Prostate gland (tissue), 2 donors: ENCODE results near the gene ASB3. TPM values are rescaled to one million over a fixed set of nuclear protein-coding genes. Genes with fewer than 3 reads are reported as not detected.

Experiments
- DNase-seq: peaks from one replicate; pipeline ENCODE4 v3.0.0-alpha.2; 2019; ENCODE audit warnings: low spot score
- H3K27ac ChIP-seq, 2 donors: fragments of 200-600 bp; sonication (generic); 2 replicates each; pipeline ENCODE4 v1.5.1; 2017 to 2019
- H3K27me3 ChIP-seq: fragments of 200-600 bp; sonication (generic); replicated peaks from 2 replicates; pipeline ENCODE4 v1.5.1; 2019; ENCODE audit not compliant: insufficient read depth
- H3K36me3 ChIP-seq, 2 donors: fragments of 200-600 bp; sonication (generic); 1 replicate in 1 of 2; 2 replicates in 1 of 2; pipeline versions ENCODE4 v1.5.1 to v1.8.1; 2017 to 2019
- H3K4me1 ChIP-seq: fragments of 200-600 bp; sonication (generic); replicated peaks from 2 replicates; pipeline ENCODE4 v1.5.1; 2019
- H3K4me3 ChIP-seq, 2 donors: fragments of 200-600 bp; sonication (generic); 2 replicates each; pipeline ENCODE4 v1.5.1; 2017 to 2019
- H3K9me3 ChIP-seq: fragments of 200-600 bp; sonication (generic); 2 replicates; pipeline ENCODE4 v1.5.1; 2017
- CTCF ChIP-seq, 4 experiments: fragments of 200-600 bp in 2 of 4; fragments of 450-650 bp in 2 of 4; sonication (generic) in 2 of 4; IDR thresholded peaks; 1 replicate in 3 of 4; 2 replicates in 1 of 4; pipeline ENCODE4 v1.5.1; 2016 to 2019; ENCODE audit warnings: antibody characterized with exemption in 4 of 4, mild to moderate bottlenecking in 2 of 4, moderate library complexity in 2 of 4
- POLR2A ChIP-seq: fragments of 450-650 bp; IDR thresholded peaks from one replicate; pipeline ENCODE4 v1.6.1; 2016; ENCODE audit warnings: antibody characterized with exemption, mild to moderate bottlenecking
- POLR2AphosphoS5 ChIP-seq: sonication (generic); formaldehyde crosslinking; IDR thresholded peaks from one replicate; pipeline ENCODE4 v1.6.1; 2017; ENCODE audit warnings: antibody characterized with exemption
- WGBS: methylation state at CpG from one replicate; pipeline ENCODE4 v1.1.5; 2018; 5-methylcytosine and 5-hydroxymethylcytosine counted together
- intact Hi-C: fragments of 100-400 bp; cut with DNase I; formaldehyde crosslinking; loops from one replicate; pipeline ENCODE4 v1.14.2; 2022
- total RNA-seq, 2 donors: library from RNA; depleted of rRNA; stranded (reverse); fragments of >200 nt; gene quantifications; one replicate each; pipeline ENCODE4 v1.1.0, GENCODE V29; 2016

ASB3 gene
- total RNA-seq, 2 donors from 2014 or later = 14.3 to 23.6 TPM

GRCh38 chr2:53737091-53737490 lies 49.7 kb downstream of the ASB3 start:
- no peak overlapping the region for H3K4me3 ChIP-seq
- H3K9me3 ChIP-seq = no peaks in the 10 kb centered on the region
- DNase-seq = no peak
- TF ChIP-seq POLR2A = no peak
- no peak for TF ChIP-seq POLR2AphosphoS5
- no peak for TF ChIP-seq CTCF (IDR thresholded peaks at IDR 0.05)
- WGBS = 98% methylated on average over 5 of the region's 5 CpGs
- H3K4me1 ChIP-seq = no peaks in the 10 kb centered on the region
- H3K27me3 ChIP-seq = no peaks in the 10 kb centered on the region
- intact Hi-C loops = no loop called here
- H3K27ac ChIP-seq = no peak overlapping the region
- no peaks in the 10 kb centered on the region for H3K36me3 ChIP-seq

- WGBS = 73% methylated on average over 1 of the region's 1 CpG
- Histone ChIP-seq H3K4me3 (no peak overlapping the region), H3K27me3 (no peaks in the 10 kb centered on the region), H3K4me1 (no peaks in the 10 kb centered on the region), H3K27ac (no peak overlapping the region), H3K36me3 (no peaks in the 10 kb centered on the region), H3K9me3 (no peaks in the 10 kb centered on the region)
- TF ChIP-seq POLR2AphosphoS5 (no peak), POLR2A (no peak), CTCF (IDR thresholded peaks at IDR 0.05) (no peak)
- DNase-seq = no peak
- intact Hi-C loops = no loop called here
These were observed 57.5 kb downstream of the ASB3 start for GRCh38 chr2:53729143-53729762.

- TF ChIP-seq POLR2A (no peak), CTCF (IDR thresholded peaks at IDR 0.05) (no peak), POLR2AphosphoS5 (no peak)
These were observed 58.8 kb downstream of the ASB3 start for GRCh38 chr2:53727921-53728320.

DNA sequence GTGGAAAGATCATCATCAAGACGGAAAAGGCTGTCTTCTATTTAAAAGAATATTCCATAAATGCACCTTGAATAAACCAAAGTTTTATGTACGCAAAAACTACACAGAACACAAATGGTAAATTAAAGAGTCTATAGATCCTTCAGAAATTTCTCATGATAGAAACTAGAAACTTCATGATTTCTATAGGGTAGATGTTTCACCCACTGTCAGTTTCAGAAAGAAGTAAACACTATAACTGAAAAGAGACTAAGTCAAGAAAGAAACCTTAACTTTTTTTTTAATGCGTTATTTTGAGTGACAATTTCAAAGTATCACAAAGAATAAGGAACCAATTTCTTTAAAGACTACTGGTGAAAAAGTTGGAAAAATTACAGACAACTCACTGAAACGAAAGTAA lies 61.1 kb downstream of the ASB3 start:
- 90% methylated on average over 4 of the region's 4 CpGs for WGBS

More at GRCh38 chr2:53727921-53728320, 58.8 kb downstream of the ASB3 start:
- Histone ChIP-seq H3K4me3 (no peak overlapping the region), H3K27me3 (no peaks in the 10 kb centered on the region), H3K36me3 (no peaks in the 10 kb centered on the region), H3K27ac (no peak overlapping the region), H3K4me1 (no peaks in the 10 kb centered on the region), H3K9me3 (no peaks in the 10 kb centered on the region)
- no peak for DNase-seq
- intact Hi-C loops = no loop called here
- WGBS = 94% methylated on average over 3 of the region's 3 CpGs

More for the DNA sequence above, 61.1 kb downstream of the ASB3 start:
- Histone ChIP-seq H3K4me3 (no peak overlapping the region), H3K27ac (no peak overlapping the region), H3K9me3 (no peaks in the 10 kb centered on the region), H3K27me3 (no peaks in the 10 kb centered on the region), H3K36me3 (no peaks in the 10 kb centered on the region), H3K4me1 (no peaks in the 10 kb centered on the region)
- no peak for DNase-seq
- no peak for TF ChIP-seq POLR2A
- TF ChIP-seq POLR2AphosphoS5 = no peak
- no peak for TF ChIP-seq CTCF (IDR thresholded peaks at IDR 0.05)
- intact Hi-C loops = no loop called here
